Endodermal cell (in vitro differentiated cells): Measurements from ENCODE around the gene FOXM1. TPM values are rescaled to one million over a fixed set of nuclear protein-coding genes. Genes with fewer than 3 reads are reported as not detected.

ENCODE experiments used
- DNase-seq: peaks from one replicate; pipeline ENCODE4 v3.0.0-alpha.2; 2017
- H3K27ac ChIP-seq: 2 replicates; pipeline ENCODE4 v1.5.1; 2013; ENCODE audit warnings: mild to moderate bottlenecking, low read depth, low read length, moderate library complexity
- H3K27me3 ChIP-seq: 2 replicates; pipeline ENCODE4 v1.6.1; 2013; ENCODE audit warnings: mild to moderate bottlenecking, low read length, moderate library complexity; ENCODE audit not compliant: insufficient read depth, control insufficient read depth, poor library complexity, severe bottlenecking
- H3K36me3 ChIP-seq: 2 replicates; pipeline ENCODE4 v1.7.0; 2013; ENCODE audit warnings: mild to moderate bottlenecking, low read length, moderate library complexity; ENCODE audit not compliant: control insufficient read depth, insufficient read depth
- H3K4me1 ChIP-seq: one replicate; pipeline ENCODE4 v1.7.0; 2013; ENCODE audit warnings: low read length; ENCODE audit not compliant: control insufficient read depth, insufficient read depth
- H3K4me3 ChIP-seq: 2 replicates; pipeline ENCODE4 v1.5.1; 2013; ENCODE audit warnings: mild to moderate bottlenecking, low read length, moderate library complexity
- H3K9ac ChIP-seq: 2 replicates; pipeline ENCODE4 v1.6.1; 2013; ENCODE audit warnings: mild to moderate bottlenecking, low read length, moderate library complexity; ENCODE audit not compliant: poor library complexity, severe bottlenecking; ENCODE audit errors: extremely low read depth
- H3K9me3 ChIP-seq: 2 replicates; pipeline ENCODE4 v1.6.1; 2013; ENCODE audit warnings: mild to moderate bottlenecking, low read length, moderate library complexity; ENCODE audit not compliant: control insufficient read depth
- H3K27ac Mint-ChIP-seq: 2 replicates; pipeline ENCODE4 v1.8.0; 2020; ENCODE audit warnings: mixed read lengths
- H3K27me3 Mint-ChIP-seq: 2 replicates; pipeline ENCODE4 v1.8.0; 2021; ENCODE audit warnings: mild to moderate bottlenecking, mixed read lengths; ENCODE audit not compliant: insufficient read depth
- H3K36me3 Mint-ChIP-seq: 2 replicates; pipeline ENCODE4 v1.8.0; 2020; ENCODE audit warnings: low read depth, mixed read lengths
- H3K4me1 Mint-ChIP-seq: 2 replicates; pipeline ENCODE4 v1.8.0; 2020; ENCODE audit warnings: mixed read lengths
- H3K4me3 Mint-ChIP-seq: 2 replicates; pipeline ENCODE4 v1.8.0; 2020; ENCODE audit warnings: mild to moderate bottlenecking, moderate library complexity, mixed read lengths
- H3K9me3 Mint-ChIP-seq: 2 replicates; pipeline ENCODE4 v1.8.0; 2020; ENCODE audit warnings: mild to moderate bottlenecking, mixed read lengths
- WGBS, 2 experiments: methylation state at CpG; one replicate each; pipeline versions ENCODE4 v1.1.5 to v1.1.7; 2013; ENCODE audit warnings: missing lambda C conversion rate in 2 of 2, mixed read lengths in 1 of 2; ENCODE audit not compliant: insufficient coverage in 1 of 2, insufficient read length in 1 of 2; 5-methylcytosine and 5-hydroxymethylcytosine counted together
- total RNA-seq, 2 donors: library from RNA; stranded (reverse); fragmentation: NEBNext Ultra II Directional in 1 of 2; extraction: Animal tissue kit (Norgen Biotek cat#: 25700) in 1 of 2; gene quantifications; 2 replicates in 1 of 2; 3 replicates in 1 of 2; pipeline ENCODE4 v1.2.1, GENCODE V29; 2021
- TF ChIP-seq, protein P1 (sequence below): fragments of 200-600 bp; sonication (generic); conservative IDR thresholded peaks from 2 replicates; pipeline ENCODE4 v1.5.0; 2021; ENCODE audit warnings: antibody characterized with exemption, mild to moderate bottlenecking

FOXM1 gene
- total RNA-seq, 2 donors from 2014 or later = 93.9 to 147 TPM

- H3K36me3 ChIP-seq = peaks cover 18% of the 10 kb centered on the region
- H3K27ac Mint-ChIP-seq = no peak overlapping the region
- TF ChIP-seq, protein P1, sequence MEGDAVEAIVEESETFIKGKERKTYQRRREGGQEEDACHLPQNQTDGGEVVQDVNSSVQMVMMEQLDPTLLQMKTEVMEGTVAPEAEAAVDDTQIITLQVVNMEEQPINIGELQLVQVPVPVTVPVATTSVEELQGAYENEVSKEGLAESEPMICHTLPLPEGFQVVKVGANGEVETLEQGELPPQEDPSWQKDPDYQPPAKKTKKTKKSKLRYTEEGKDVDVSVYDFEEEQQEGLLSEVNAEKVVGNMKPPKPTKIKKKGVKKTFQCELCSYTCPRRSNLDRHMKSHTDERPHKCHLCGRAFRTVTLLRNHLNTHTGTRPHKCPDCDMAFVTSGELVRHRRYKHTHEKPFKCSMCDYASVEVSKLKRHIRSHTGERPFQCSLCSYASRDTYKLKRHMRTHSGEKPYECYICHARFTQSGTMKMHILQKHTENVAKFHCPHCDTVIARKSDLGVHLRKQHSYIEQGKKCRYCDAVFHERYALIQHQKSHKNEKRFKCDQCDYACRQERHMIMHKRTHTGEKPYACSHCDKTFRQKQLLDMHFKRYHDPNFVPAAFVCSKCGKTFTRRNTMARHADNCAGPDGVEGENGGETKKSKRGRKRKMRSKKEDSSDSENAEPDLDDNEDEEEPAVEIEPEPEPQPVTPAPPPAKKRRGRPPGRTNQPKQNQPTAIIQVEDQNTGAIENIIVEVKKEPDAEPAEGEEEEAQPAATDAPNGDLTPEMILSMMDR = no peak
- H3K4me1 ChIP-seq = peaks cover 7% of the 10 kb centered on the region
- no peak overlapping the region for H3K27ac ChIP-seq
- no peak for DNase-seq
- WGBS, 2 experiments = 85 to 92% methylated on average over 4 to 6 of the region's 6 CpGs
- no peaks in the 10 kb centered on the region for H3K9me3 ChIP-seq
- no peak overlapping the region for H3K4me3 Mint-ChIP-seq
- H3K9me3 Mint-ChIP-seq = no peaks in the 10 kb centered on the region
- H3K36me3 Mint-ChIP-seq = peaks cover 40% of the 10 kb centered on the region
- H3K4me1 Mint-ChIP-seq = peaks cover 7% of the 10 kb centered on the region
- H3K27me3 Mint-ChIP-seq = no peaks in the 10 kb centered on the region
- no peak overlapping the region for H3K4me3 ChIP-seq
- no peaks in the 10 kb centered on the region for H3K27me3 ChIP-seq
- H3K9ac ChIP-seq = no peak overlapping the region
These were observed 44.3 kb downstream of the FOXM1 start for GRCh38 chr12:2832550-2833127.

DNA sequence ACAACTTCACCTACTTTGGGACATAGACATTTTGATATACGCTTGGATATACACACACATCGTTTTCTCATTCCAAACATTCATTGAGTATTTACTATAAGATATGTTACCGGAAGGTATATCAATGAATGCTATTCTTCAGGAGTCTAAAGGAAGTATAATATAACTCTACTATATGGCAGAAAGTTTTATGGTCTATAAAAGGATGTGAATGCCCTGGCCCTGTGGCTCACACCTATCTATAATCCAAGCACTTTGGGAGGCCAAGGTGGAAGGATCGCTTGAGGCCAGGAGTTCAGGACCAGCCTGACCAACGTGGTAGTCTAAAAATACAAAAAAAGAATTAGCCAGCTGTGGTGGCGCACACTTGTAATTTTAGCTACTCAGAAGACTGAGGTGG lies 47.7 kb downstream of the FOXM1 start:
- Histone ChIP-seq H3K9ac (no peak overlapping the region), H3K4me3 (no peak overlapping the region), H3K36me3 (peaks cover 36% of the 10 kb centered on the region), H3K27ac (no peak overlapping the region), H3K9me3 (no peaks in the 10 kb centered on the region), H3K4me1 (peaks cover 9% of the 10 kb centered on the region), H3K27me3 (no peaks in the 10 kb centered on the region)
- H3K9me3 Mint-ChIP-seq = no peaks in the 10 kb centered on the region
- TF ChIP-seq, protein P1 = no peak
- no peaks in the 10 kb centered on the region for H3K27me3 Mint-ChIP-seq
- DNase-seq = no peak
- 100% methylated on average over 3 to 5 of the region's 6 CpGs for WGBS, 2 experiments
- H3K4me1 Mint-ChIP-seq = peaks cover 31% of the 10 kb centered on the region
- no peak overlapping the region for H3K4me3 Mint-ChIP-seq
- peaks cover 51% of the 10 kb centered on the region for H3K36me3 Mint-ChIP-seq
- no peak overlapping the region for H3K27ac Mint-ChIP-seq

DNA sequence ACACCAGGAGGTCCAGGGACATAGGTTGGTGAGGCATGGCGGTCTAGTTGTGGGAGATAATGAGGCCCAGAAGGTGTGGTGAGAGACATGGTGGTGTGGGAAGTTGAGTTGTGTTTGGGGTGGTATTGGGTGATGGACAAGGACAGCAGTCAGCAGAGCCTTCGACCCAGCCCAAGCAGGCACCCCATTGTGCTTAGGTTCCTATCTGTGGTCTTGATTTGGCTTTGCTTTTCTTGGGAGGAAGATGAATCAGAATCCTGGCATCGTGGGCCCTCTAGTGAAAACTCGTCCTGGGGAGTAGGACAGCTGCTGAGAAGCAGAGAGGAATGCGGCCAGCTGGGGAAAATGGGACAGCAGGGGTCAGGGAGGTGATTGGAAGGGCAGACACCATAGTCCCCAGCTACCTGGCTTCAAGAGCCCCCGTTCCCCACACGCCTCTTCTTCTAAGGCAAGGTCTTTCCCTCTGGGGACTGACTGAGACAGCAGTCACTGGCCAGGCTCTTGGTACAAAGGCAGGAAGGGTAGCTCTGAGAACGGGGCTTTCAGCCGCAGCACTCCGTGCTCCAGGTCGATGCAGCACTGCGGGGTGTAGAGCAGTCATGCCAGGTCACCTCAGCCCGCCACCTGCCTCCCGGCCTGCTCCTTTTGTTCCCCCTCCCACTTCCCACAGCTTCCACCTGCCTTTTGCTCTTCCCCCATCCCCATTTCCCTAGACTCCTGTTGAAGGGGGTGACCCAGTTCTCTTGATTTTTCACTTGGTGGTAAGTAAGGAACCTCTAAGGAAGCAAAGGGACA lies 50.1 kb downstream of the FOXM1 start:
- no peak overlapping the region for H3K9ac ChIP-seq
- Mint-ChIP-seq H3K4me3 (no peak overlapping the region), H3K27ac (peak overlapping the region; percentile 69), H3K36me3 (peaks cover 69% of the 10 kb centered on the region), H3K4me1 (peaks cover 33% of the 10 kb centered on the region), H3K27me3 (no peaks in the 10 kb centered on the region), H3K9me3 (no peaks in the 10 kb centered on the region)
- H3K4me3 ChIP-seq = peak overlapping the region; percentile 16
- peaks cover 9% of the 10 kb centered on the region for H3K4me1 ChIP-seq
- no peak overlapping the region for H3K27ac ChIP-seq
- H3K27me3 ChIP-seq = no peaks in the 10 kb centered on the region
- peaks cover 59% of the 10 kb centered on the region for H3K36me3 ChIP-seq
- TF ChIP-seq, protein P1 = no peak
- H3K9me3 ChIP-seq = no peaks in the 10 kb centered on the region
- no peak for DNase-seq
- WGBS, 2 experiments = 86 to 89% methylated on average over 3 to 14 of the region's 14 CpGs
